Fibroblast of skin of right biceps (primary cell): Measurements from ENCODE around the gene HGFAC.

Experiments
- DNase-seq: peaks from one replicate; pipeline ENCODE4 v3.0.0-alpha.2; 2013

HGFAC gene

DNA sequence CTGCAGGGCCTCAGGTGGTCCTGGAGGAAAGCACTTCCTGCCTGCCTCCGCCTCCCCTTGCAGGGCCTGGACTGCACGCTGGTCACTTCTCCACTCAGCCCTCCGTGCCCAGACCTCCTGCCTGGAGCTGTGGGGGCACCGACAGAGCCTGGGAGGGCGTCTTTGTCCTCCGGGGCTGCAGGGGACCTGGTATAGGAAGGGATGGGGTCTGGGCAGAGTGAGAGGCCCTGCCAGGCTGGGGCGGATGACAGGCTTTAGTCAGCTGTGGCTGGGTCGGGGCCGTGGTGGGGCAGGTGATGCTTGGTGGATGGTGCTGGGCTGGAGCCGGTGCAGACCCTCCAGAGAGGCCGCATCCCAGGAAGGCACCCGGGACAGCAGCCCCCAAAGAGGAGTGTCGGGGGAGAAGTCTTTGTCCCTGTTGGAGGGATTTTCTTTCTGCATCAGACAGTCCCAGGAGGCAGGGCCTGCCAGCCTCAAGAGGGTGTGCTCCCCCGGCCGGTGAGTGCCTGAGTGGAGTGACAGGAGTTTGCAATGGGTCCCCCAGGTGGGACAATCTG, 22.7 kb downstream of the HGFAC start:
- DNase-seq, result no peak

GRCh38 chr4:3464911-3465697, 23.3 kb downstream of the HGFAC start:
- DNase-seq, result no peak

DNA sequence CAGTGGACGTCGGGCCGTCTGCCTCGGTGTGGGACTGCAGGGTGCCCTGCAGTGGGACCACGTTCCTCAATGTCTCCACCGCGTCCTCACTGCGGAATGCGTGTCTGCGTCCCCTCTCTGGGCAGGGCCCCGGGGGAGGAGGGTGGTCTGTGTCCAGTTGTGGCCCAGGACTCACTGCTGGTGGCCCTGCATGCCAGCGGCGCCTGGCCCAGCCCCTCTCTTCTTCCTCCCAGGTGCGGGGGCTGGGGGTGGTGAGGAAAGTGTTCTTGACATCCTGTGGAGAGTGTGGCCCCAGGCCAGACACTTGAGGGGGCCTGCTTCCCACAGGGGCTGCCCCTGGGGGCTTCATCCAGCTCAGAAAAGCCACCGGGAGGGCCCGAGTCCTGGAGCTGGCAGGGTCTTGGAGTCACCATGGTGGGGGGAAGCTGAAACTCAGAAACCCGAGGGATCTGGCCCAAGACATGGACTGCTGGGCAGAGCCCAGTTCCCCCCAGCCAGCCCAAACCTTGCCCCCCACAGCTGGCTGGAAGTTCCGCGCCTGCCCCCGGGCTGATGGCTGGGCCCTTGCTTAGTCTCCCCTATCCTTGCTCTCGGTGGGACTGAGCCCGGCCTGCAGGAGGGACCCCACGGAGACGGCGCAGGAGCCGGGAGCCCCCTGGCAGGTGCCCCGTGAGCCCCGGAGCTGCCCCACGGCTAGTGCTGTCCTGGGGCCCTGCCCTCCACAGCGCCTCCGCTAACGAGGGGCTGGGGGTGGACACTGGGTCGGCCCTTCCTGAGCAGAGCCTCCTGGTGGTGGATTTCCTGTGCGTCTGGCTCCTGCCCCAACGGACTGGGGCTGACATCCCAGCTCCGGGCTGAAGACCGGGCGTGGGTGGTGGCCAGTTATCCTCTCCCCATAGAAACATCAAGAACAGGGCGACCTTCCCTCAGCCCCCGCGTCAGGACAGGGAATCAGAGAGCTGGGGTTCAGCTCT, 24.2 kb downstream of the HGFAC start:
- no peak for DNase-seq

DNA sequence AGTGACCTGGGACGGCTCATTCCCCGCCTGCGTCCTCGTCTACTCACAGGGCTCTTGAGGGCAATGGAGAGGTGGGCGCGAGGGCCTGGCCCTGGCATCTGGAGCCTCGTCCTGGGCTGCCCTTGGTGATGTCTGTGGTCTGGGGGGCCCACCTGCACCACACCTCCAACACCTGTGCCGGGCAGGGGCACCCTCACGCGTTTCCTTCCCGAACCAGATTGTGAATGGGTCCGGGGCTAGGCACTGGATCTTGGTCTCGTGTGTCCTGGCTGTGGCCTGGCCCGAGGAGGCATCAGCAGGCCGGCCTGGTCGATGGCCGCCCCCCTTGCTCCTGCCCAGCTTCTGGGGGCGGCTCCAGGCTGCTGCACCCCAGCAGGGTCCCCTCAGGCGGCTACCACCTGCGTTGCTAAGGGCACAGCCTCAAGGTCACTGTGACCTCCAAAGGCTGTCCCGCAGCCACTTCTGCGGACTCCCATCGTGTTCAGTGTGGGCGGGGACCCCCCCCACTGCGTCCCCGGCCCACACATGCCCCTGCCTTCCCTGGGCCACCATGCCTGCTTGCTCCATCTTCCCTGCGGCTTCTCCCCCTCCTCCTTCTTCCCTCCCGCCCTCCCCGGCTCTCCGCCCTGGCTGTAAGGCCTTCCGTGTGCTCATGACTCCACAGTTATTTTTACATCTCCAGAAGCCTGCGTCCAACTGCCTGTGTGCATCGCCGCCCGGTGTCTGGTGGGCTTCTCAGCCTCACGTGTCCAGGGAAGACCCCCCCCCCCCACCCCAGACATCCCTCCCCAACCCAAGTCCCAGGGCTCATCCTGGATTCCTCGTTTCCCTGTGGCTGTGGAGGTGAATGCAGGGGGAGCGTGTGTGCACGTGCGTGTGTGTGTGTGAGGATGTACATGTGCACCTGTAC, 25.2 kb downstream of the HGFAC start:
- DNase-seq, result no peak

- DNase-seq, result no peak
Measured at GRCh38 chr4:3467601-3468031, 25.8 kb downstream of the HGFAC start.

DNA sequence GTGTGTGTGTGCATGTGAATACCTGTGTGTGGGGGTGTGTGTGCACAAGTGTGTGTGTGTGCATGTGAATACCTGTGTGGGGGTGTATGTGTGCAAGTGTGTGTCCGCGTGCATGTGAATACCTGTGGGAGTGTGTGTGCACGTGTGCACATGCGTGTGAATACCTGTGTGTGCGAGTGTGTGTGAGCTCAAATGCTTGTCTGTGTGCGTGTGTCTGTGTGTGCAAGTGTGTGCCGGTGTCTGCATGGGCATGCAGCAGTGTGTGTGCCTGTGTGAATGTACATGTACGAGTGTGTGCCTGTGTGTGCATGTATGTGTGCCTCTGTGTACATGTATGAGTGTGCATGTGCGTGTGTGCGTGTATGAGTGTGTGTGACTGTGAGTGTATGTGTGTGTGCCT, 26.4 kb downstream of the HGFAC start:
- DNase-seq, result no peak

DNA sequence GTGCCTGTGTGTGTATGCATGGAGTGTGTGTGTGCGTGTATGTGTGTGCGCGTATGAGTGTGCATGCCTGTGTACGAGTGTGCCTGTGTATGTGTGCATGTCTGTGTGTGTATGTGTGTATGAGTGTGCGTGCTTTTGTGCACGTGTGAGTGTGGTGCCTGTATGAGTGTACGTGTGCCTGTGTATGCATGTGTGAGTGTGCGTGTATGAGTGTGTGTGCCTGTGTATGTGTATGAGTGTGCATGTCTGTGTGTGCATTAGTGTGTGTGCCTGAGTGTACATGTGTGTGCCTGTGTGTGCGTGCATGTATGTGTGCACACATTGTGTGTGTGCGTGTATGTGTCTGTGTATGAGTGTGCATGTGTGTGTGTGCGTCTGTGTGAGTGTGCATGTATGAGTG, 27.0 kb downstream of the HGFAC start:
- no peak for DNase-seq

DNA sequence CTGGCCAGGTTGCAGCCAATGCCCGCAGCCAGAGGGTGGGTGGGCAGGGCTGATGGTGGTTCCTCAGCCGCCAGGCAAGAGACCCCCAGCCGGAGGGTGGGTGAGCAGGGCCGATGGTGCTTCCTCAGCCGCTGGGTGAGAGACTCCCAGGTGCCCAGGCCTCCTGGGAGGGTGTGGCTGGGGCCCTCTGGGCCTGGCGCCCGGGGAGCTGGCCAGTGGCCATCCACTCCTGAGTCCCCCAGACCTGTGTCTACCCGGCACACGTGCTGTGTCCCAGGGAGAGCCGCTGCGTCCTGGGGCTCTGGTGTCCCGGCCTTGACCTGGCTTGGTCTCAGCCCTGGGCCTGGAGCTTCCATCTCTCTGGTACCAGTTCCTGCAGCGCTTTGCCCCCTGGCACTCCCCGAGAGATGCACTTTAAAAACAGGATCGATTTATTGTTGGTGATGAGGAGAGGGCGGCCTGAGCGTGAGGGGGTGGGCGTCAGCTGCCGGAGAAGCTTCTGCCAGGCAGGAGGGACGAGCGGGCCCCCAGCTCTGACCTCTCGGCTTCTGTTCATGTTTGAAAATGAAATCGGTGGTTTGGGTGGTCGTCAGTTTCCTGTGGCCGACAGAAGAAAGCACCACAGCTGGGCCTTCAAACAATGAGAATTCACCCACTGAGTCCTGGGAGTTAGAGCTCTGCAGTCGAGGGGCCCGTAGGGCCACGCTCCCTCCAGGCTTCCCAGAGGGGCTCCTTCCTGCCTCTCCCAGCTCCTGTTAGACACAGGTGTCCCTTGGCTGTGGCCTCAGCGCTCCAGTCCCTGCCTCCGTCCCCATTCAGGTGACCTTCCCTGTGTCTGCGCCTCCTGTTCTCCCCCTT, 27.8 kb downstream of the HGFAC start:
- no peak for DNase-seq

GRCh38 chr4:3470244-3471097, 28.7 kb downstream of the HGFAC start:
- peak; percentile 32 for DNase-seq

GRCh38 chr4:3471098-3471760, 29.5 kb downstream of the HGFAC start:
- no peak for DNase-seq

- DNase-seq, result no peak
Measured at GRCh38 chr4:3471886-3472285, 30.1 kb downstream of the HGFAC start.

GRCh38 chr4:3472411-3473141, 30.8 kb downstream of the HGFAC start:
- no peak for DNase-seq

- no peak for DNase-seq
Measured at GRCh38 chr4:3473181-3473950, 31.6 kb downstream of the HGFAC start.

DNA sequence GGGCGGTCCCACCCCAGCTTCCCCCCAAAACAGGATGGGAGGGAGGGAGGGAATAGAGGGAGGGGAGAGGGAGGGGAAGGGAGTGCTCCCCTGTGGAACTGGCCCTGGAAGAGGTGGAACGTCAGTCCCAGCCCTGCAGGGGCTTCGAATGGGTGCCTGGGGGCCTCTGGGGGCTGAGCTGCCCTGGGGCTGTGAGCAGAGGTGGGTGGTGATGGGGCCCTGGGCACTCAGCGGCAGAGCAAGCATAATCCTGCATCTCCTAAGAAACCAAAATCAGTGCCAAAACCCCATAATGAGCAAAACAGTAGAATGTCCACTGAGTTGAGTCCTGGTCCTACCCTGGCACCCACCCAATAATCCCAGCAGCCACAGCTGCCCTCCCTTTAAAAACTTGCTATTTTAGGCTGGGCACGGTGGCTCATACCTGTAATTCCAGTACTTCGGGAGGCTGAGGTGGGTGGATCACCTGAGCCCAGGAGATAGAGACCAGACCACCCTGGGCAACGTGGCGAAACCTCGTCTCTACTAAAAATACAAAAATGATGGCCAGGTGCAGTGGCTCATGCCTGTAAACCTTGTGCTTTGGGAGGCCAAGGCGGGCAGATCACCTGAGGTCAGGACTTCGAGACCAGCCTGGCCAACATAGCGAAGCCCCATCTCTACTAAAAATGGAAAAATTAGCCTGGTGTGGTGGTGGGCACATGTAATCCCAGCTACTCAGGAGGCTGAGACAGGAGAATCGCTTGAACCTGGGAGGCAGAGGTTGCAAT, 32.4 kb downstream of the HGFAC start:
- DNase-seq, result no peak

DNA sequence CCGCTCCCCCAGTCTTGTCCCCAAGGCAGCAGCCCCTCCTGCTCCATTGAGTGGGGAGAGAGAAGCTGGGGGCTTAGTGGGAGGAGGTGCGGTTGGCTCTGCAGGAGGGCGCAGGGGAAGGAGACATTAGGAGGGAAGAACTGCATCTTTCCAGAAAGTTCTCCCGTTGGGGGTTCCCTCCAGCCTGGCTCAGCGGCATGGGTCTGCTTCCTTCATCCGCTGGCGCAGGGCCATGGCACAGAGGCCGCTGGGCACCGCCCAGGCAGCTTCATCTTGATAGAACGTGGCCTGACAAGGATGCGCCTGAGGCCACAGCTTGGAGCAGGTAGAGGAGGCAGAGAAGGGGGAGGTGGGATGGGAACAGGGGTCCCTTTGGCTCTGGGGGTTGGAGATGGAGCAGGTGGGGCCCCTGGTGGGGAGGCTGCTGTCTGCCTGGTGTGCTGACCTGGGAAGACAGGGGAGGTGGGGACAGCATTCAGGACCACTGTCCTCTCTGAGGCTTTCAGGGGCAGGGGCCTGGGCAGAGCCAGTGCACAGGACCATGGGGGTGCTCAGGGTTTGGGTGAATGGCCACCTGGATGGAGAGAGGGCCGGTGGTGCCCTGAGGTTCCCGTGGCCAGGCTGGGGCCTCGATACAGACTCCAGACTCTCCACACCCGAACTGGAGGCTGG, 33.4 kb downstream of the HGFAC start:
- DNase-seq, result no peak

DNA sequence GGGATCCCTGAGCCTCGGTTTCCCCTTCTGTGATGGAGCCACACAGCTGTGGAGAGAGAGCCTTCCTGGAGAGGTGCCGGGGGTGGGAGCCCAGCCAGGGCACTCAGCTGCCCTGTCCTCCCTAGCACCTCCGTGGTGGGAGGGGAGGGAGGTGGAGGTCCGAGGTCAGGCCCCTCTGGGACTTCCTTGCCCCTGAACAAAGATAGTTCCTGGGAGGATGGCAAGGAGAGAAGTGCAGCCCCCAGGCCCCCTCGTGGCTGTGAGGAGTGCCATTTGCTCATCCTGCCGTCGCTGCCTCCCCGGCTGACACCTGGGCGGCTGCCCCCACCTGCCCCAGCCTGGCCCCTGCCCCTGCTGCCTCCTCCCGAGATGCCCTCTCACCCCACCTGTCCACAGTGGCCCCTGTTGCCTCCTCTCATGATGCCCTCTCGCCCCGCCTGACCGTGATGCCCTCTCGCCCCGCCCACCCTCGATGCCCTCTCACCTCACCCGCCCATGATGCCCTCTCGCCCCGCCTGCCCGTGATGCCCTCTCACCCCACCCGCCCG, 34.0 kb downstream of the HGFAC start:
- no peak for DNase-seq

- DNase-seq, result no peak
Measured at GRCh38 chr4:3476341-3476747, 34.6 kb downstream of the HGFAC start.
